HFFc6 (cell line): Measurements from ENCODE around the gene PLEKHG5. TPM values are rescaled to one million over a fixed set of nuclear protein-coding genes. Genes with fewer than 3 reads are reported as not detected.

ENCODE experiments used
- DNase-seq: peaks from one replicate; pipeline ENCODE4 v3.0.0-alpha.2; 2018
- H3K27ac Mint-ChIP-seq: 2 replicates; pipeline ENCODE4 v1.8.0; 2020; ENCODE audit warnings: mild to moderate bottlenecking, mixed read lengths
- H3K27me3 Mint-ChIP-seq: 2 replicates; pipeline ENCODE4 v1.8.0; 2021; ENCODE audit warnings: mild to moderate bottlenecking, moderate library complexity, mixed read lengths; ENCODE audit not compliant: insufficient read depth
- H3K36me3 Mint-ChIP-seq: 2 replicates; pipeline ENCODE4 v1.8.0; 2021; ENCODE audit warnings: low read depth, mixed read lengths
- H3K4me1 Mint-ChIP-seq: 2 replicates; pipeline ENCODE4 v1.8.0; 2020; ENCODE audit warnings: low read depth, mixed read lengths
- H3K4me3 Mint-ChIP-seq: 2 replicates; pipeline ENCODE4 v1.8.0; 2020; ENCODE audit warnings: mild to moderate bottlenecking, moderate library complexity, mixed read lengths
- H3K9me3 Mint-ChIP-seq: 2 replicates; pipeline ENCODE4 v1.8.0; 2020; ENCODE audit warnings: mild to moderate bottlenecking, mixed read lengths
- CTCF ChIP-seq: fragments of 200-600 bp; sonication (generic); IDR thresholded peaks from 2 replicates; pipeline ENCODE4 v1.5.0; 2021; ENCODE audit warnings: antibody characterized with exemption, mild to moderate bottlenecking
- long read RNA-seq: library from polyadenylated mRNA; unstranded; transcript quantifications from one replicate; pipeline ENCODE4 v2.0.0, GENCODE V29; 2019
- total RNA-seq, 6 experiments: library from RNA; stranded (reverse); fragmentation: NEBNext Ultra II Directional; extraction: Animal tissue kit (Norgen Biotek cat#: 25700); gene quantifications; 2 replicates in 1 of 6; 3 replicates in 5 of 6; pipeline ENCODE4 v1.2.3, GENCODE V29; 2021

The PLEKHG5 gene, protein sequence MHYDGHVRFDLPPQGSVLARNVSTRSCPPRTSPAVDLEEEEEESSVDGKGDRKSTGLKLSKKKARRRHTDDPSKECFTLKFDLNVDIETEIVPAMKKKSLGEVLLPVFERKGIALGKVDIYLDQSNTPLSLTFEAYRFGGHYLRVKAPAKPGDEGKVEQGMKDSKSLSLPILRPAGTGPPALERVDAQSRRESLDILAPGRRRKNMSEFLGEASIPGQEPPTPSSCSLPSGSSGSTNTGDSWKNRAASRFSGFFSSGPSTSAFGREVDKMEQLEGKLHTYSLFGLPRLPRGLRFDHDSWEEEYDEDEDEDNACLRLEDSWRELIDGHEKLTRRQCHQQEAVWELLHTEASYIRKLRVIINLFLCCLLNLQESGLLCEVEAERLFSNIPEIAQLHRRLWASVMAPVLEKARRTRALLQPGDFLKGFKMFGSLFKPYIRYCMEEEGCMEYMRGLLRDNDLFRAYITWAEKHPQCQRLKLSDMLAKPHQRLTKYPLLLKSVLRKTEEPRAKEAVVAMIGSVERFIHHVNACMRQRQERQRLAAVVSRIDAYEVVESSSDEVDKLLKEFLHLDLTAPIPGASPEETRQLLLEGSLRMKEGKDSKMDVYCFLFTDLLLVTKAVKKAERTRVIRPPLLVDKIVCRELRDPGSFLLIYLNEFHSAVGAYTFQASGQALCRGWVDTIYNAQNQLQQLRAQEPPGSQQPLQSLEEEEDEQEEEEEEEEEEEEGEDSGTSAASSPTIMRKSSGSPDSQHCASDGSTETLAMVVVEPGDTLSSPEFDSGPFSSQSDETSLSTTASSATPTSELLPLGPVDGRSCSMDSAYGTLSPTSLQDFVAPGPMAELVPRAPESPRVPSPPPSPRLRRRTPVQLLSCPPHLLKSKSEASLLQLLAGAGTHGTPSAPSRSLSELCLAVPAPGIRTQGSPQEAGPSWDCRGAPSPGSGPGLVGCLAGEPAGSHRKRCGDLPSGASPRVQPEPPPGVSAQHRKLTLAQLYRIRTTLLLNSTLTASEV
- 1 to 10 TPM; 6.4 to 7.2 (median 6.6) TPM for total RNA-seq
- long read RNA-seq: 0 reads

DNA sequence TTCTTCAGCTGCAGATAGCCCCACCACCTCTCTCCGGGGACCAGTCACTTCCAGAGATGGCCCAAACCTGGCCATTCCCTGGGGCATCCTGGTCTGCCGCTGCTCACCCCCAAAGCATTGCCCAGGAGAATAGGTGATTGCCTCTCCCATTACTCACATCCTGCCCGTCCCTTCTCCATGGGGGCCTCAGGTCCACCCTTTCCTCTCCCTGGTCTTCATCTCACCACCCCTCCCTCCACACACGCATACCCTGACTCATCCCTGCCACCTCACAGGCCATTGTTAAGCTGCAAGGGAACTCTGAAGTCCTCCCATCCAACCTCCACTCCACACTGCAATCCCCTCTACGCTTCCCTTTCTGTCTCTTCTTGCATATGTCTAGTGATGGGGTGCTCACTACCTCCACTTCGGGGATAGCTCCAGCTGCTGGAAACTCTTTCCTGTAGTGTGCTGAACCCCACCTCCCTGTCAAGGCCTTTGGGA, at the start of gene PLEKHG5:
Gene PLEKHG5 (minus strand): TSS at position 188 of the 483 bp plus-strand sequence. CDS start 14,096 bp downstream, outside the sequence.
- H3K27me3 Mint-ChIP-seq: peaks cover 6% of the 10 kb centered on the region
- H3K4me1 Mint-ChIP-seq: peaks cover 20% of the 10 kb centered on the region
- peak; percentile 46 for DNase-seq
- TF ChIP-seq CTCF: no peak
- no peaks in the 10 kb centered on the region for H3K9me3 Mint-ChIP-seq
- H3K27ac Mint-ChIP-seq: peak within 1 kb of the TSS; percentile 87
- H3K4me3 Mint-ChIP-seq: peak within 1 kb of the TSS; percentile 78
- no peaks in the 10 kb centered on the region for H3K36me3 Mint-ChIP-seq

GRCh38 chr1:6538956-6539355, 47.5 kb upstream of the PLEKHG5 start:
- Mint-ChIP-seq H3K9me3 (no peaks in the 10 kb centered on the region), H3K27ac (no peak overlapping the region), H3K36me3 (peaks cover 8% of the 10 kb centered on the region; the same call in 1 of the 2 replicates), H3K4me3 (no peak overlapping the region), H3K27me3 (no peaks in the 10 kb centered on the region), H3K4me1 (peaks cover 15% of the 10 kb centered on the region)
- TF ChIP-seq CTCF: no peak
- DNase-seq: peak; percentile 40

DNA sequence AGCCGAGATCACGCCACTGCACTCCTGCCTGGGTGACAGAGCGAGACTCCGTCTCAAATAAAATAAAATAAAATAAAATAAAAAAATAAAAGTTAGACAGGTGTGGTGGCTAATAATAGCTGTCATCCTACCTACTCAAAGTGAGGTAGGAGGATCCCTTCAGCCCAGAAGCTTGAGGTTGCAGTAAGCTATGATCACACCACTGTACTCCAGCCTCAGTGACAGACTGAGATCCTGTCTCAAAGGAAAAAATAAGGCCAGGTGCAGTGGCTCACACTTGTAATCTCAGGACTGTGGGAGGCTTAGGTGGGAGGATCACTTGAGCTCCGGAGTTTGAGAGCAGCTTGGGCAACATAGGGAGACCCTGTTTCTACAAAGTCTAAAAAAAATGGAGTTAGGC, 44.8 kb upstream of the PLEKHG5 start:
- no peaks in the 10 kb centered on the region for H3K9me3 Mint-ChIP-seq
- no peak overlapping the region for H3K4me3 Mint-ChIP-seq
- H3K36me3 Mint-ChIP-seq: peaks cover 23% of the 10 kb centered on the region
- H3K4me1 Mint-ChIP-seq: peaks cover 15% of the 10 kb centered on the region
- H3K27me3 Mint-ChIP-seq: no peaks in the 10 kb centered on the region
- H3K27ac Mint-ChIP-seq: no peak overlapping the region
- DNase-seq: no peak
- no peak for TF ChIP-seq CTCF

- no peak overlapping the region for H3K4me3 Mint-ChIP-seq
- H3K27me3 Mint-ChIP-seq: no peaks in the 10 kb centered on the region
Measured at GRCh38 chr1:6535214-6535613, 43.7 kb upstream of the PLEKHG5 start.

More at GRCh38 chr1:6535214-6535613, 43.7 kb upstream of the PLEKHG5 start:
- no peak overlapping the region for H3K27ac Mint-ChIP-seq
- peaks cover 15% of the 10 kb centered on the region for H3K4me1 Mint-ChIP-seq
- no peak for TF ChIP-seq CTCF
- peaks cover 27% of the 10 kb centered on the region for H3K36me3 Mint-ChIP-seq
- DNase-seq: no peak
- H3K9me3 Mint-ChIP-seq: no peaks in the 10 kb centered on the region
